ENCODE data around the gene RASSF5.

Gene RASSF5

DNA sequence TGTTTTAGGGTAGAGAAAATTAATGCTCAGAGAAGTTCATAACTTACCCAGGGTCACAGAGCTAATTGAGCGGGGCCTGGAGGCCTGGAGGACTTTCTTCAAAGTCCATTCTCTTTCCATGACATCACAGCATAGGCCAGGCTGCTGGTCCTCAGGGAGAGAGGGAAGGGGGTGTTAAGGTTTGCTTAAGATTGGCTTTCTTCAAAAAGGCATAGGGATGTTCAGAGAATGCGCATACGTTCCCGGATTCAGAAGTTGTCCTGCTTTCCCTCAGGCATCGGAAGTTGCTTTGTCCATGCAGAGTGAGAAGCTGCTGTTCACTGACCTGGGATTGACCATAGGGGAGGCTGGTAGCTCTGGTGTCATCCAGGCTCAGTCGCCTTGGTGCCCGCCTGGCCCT, 25.0 kb downstream of the RASSF5 start:
- Histone ChIP-seq H3K4me3 (ENCODE audit: low read depth, low read length) (no peak overlapping the region), H3K27ac (no peak overlapping the region), H3K36me3 (replicated peaks) (no peaks in the 10 kb centered on the region), H3K27me3 (replicated peaks) (no peaks in the 10 kb centered on the region)
- no peak for DNase-seq
- TF ChIP-seq, protein P1, sequence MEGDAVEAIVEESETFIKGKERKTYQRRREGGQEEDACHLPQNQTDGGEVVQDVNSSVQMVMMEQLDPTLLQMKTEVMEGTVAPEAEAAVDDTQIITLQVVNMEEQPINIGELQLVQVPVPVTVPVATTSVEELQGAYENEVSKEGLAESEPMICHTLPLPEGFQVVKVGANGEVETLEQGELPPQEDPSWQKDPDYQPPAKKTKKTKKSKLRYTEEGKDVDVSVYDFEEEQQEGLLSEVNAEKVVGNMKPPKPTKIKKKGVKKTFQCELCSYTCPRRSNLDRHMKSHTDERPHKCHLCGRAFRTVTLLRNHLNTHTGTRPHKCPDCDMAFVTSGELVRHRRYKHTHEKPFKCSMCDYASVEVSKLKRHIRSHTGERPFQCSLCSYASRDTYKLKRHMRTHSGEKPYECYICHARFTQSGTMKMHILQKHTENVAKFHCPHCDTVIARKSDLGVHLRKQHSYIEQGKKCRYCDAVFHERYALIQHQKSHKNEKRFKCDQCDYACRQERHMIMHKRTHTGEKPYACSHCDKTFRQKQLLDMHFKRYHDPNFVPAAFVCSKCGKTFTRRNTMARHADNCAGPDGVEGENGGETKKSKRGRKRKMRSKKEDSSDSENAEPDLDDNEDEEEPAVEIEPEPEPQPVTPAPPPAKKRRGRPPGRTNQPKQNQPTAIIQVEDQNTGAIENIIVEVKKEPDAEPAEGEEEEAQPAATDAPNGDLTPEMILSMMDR (IDR thresholded peaks at IDR 0.05; ENCODE audit: low read depth, low read length, missing control alignments) = no peak
- in situ Hi-C loops (cut with HindIII; ENCODE audit: low pct_ligation_motif_present, low sequenced_read_pairs) = no loop called here

DNA sequence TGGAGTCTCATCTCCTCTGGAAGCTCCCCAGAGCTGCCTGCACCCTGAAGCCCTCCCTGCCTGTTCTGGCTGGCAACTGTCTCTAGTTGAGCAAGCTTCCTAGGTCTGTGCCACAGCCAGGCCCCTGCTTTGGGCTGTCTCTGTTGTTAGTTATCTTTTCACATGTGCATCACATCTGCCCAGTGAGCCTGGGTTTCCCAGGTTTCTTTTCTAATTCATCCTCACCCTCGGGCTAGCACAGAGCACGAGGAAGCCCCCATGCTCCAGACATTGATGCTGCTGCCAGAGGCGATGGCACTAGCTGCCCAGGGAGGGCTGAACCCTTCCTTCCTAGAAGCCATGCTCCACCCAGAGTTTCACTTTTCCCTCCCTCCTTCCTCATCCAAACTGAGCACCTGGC, 27.2 kb downstream of the RASSF5 start:
- no peaks in the 10 kb centered on the region for H3K36me3 ChIP-seq (replicated peaks)
- H3K27me3 ChIP-seq (replicated peaks) = no peaks in the 10 kb centered on the region
- DNase-seq = no peak
- no peak overlapping the region for H3K4me3 ChIP-seq (ENCODE audit: low read depth, low read length)
- TF ChIP-seq, protein P1 (IDR thresholded peaks at IDR 0.05; ENCODE audit: low read depth, low read length, missing control alignments) = no peak
- in situ Hi-C loops (cut with HindIII; ENCODE audit: low pct_ligation_motif_present, low sequenced_read_pairs) = no loop called here
- no peak overlapping the region for H3K27ac ChIP-seq

DNA sequence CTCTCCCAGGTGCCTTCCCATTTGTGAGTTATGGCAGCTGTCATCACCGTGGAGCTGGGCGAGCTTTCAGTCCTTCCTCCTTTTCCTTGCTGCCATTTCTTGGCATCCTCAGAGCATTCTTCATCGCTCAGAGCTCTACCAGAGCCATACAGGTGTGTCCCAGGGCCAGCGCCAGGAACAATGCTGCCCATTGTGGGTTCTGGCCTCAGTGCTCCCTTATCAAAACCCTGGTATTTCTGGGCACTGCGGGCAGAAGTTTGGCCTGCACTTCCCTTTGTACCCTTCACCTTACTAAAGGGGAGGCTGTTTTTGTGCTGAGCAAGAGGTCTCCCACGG, 28.5 kb downstream of the RASSF5 start:
- no peaks in the 10 kb centered on the region for H3K27me3 ChIP-seq (replicated peaks)
- H3K4me3 ChIP-seq (ENCODE audit: low read depth, low read length) = no peak overlapping the region
- no peak overlapping the region for H3K27ac ChIP-seq
- TF ChIP-seq, protein P1 (IDR thresholded peaks at IDR 0.05; ENCODE audit: low read depth, low read length, missing control alignments) = no peak
- in situ Hi-C loops (cut with HindIII; ENCODE audit: low pct_ligation_motif_present, low sequenced_read_pairs) = no loop called here
- H3K36me3 ChIP-seq (replicated peaks) = no peaks in the 10 kb centered on the region
- DNase-seq = no peak

DNA sequence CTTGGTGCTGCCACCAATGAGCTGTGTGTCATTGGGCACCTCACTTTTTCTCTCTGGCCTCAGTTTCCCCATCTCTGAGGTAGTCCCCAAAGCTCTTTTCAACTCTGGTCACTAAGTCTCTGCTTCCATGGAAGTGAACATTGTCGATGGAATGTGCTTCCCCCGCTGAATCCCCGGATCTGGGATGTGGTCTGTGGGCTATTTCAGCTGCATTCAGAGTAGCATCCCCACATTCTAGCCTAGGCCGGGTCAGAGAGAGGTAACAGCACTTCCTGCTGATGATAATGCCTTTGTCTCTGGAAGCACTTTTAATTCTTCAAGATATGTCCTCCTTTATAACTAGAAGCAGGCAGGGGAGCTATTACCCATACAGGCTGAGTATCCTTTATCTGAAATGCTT, 29.8 kb downstream of the RASSF5 start:
- no peak overlapping the region for H3K4me3 ChIP-seq (ENCODE audit: low read depth, low read length)
- H3K27ac ChIP-seq = no peak overlapping the region
- TF ChIP-seq, protein P1 (IDR thresholded peaks at IDR 0.05; ENCODE audit: low read depth, low read length, missing control alignments) = no peak
- no peaks in the 10 kb centered on the region for H3K36me3 ChIP-seq (replicated peaks)
- peak; percentile 59 for DNase-seq
- H3K27me3 ChIP-seq (replicated peaks) = no peaks in the 10 kb centered on the region
- in situ Hi-C loops (cut with HindIII; ENCODE audit: low pct_ligation_motif_present, low sequenced_read_pairs) = no loop called here

DNA sequence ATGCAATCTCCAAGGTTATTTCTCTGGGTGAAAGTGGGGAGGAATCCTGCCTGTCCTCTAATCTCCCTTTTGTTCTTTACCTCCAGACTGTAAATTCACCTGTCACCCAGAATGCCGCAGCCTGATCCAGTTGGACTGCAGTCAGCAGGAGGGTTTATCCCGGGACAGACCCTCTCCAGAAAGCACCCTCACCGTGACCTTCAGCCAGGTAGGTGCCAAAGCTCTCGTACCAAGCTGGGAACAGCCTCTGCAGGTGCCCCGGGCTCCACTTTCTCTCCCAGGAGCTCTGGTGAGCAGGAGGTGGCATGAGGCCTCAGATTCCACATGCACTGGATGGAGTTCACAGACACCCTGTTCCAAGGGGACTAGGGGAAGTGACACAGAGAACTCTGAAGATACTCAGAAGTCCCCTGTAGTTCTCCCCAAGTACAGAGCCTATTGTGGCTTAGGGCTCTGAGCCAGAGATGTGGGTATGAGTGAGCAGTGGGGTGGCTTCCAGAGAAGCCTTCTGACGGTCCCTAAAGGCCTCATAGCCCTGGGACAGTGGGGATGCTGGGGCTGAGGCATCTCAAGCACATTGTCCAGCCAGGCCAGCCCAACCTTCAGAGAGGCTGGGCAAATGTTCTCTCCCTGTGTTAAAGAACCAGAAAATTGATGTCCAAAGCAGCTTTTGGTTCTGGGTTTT, 30.9 kb downstream of the RASSF5 start:
- Histone ChIP-seq H3K36me3 (replicated peaks) (no peaks in the 10 kb centered on the region), H3K4me3 (ENCODE audit: low read depth, low read length) (no peak overlapping the region), H3K27ac (no peak overlapping the region), H3K27me3 (replicated peaks) (no peaks in the 10 kb centered on the region)
- TF ChIP-seq, protein P1 (IDR thresholded peaks at IDR 0.05; ENCODE audit: low read depth, low read length, missing control alignments) = no peak
- in situ Hi-C loops (cut with HindIII; ENCODE audit: low pct_ligation_motif_present, low sequenced_read_pairs) = no loop called here
- DNase-seq = no peak
